ENCODE results near the gene HOXC6. TPM values are rescaled to one million over a fixed set of nuclear protein-coding genes. Genes with fewer than 3 reads are reported as not detected.
"Not testable (repeated sequence)": the region's sequence is repeated elsewhere in the genome, so short reads cannot be mapped to it uniquely, and the experiment has no call there.

The HOXC6 gene
- total RNA-seq, 1 donor from 2014 or later = not detected

DNA sequence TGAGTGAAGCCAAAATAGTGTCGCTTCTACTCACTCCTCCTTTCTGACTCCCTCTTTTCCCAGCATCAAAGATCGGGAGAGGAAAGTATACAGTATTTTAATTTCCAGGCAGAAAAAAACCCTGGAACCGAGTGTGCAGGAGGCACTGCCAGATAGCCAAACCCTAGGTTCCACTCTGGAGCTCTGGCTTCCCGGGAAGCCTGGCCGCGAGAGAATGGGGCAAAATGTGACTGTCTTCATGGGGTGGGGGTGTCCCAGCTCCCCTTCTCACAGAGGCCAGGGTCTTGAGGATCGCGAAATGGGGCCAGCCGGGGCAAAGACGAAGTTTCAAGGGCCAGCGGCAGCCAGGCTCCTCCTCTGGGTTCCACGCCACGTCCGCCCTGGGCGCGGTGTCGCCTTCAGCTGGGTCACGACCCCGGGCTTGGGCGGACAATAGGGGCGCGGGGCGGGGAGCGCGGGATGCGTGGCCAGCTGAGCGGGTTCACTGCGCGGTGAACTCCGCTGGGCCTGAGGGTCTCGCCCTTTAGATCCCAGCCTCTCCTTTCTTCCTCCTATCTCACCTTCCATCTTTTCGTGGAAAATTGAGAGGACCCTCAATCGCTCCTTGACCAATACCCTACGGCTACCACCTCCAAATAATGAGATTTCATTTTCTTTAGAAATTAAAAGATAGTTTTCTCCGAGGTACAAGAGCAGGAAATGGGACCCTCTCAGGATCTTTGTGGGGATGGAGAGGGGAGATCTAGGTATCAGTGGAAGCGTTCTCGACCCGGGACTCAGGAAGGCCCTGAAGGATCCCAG, 32.1 kb downstream of the HOXC6 start:
- no peaks in the 10 kb centered on the region for H3K4me1 Mint-ChIP-seq (ENCODE audit: low read depth)
- intact Hi-C loops (cut with micrococcal nuclease) = no loop called here
- no peak overlapping the region for H3K4me3 Mint-ChIP-seq (ENCODE audit: low read depth)
- no peaks in the 10 kb centered on the region for H3K36me3 Mint-ChIP-seq (ENCODE audit: low read depth)
- H3K27me3 Mint-ChIP-seq (ENCODE audit: low read depth) = peaks cover 83% of the 10 kb centered on the region
- no peak overlapping the region for H3K27ac Mint-ChIP-seq
- DNase-seq (ENCODE audit: low spot score) = no peak
- no peaks in the 10 kb centered on the region for H3K9me3 Mint-ChIP-seq

DNA sequence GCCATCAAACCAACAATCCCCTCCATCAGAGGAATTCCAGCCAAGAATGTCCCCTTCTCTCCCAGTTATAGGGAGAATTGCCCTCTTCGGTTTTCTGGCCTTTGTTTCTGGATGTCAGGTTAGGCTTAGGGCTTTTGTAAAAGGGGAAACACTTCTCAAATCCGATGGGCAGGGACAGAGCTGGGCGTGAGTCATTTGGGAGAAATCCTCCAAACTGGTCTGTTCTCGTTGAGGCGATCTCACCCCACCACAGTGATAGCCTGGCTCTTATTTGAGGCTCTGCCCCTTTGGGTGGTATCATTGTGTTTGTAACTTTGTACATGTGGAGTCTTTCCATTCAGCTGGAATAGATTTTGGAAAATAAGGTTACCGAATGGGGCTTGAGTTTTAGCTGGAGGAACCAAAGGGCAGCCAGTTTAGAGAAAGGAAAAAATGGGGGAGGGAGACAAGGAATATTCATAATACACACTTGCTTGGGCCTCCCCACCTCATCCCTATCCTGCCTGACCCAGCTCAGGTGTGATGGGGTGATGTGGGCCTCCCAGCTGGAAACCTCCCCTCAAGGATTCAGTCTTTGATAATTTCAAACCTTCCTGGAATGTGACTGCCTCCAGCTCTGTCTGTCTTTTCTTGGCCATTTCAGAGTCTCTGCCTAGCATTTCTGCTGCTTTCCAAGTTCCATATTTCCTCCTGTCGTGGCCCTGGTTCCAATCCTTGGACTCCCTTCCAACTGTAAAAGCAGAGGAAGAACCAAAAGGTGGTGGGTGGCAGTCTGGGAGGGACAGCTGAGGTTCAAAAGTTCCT, 32.9 kb downstream of the HOXC6 start:
- H3K4me3 Mint-ChIP-seq (ENCODE audit: low read depth) = no peak overlapping the region
- no peaks in the 10 kb centered on the region for H3K36me3 Mint-ChIP-seq (ENCODE audit: low read depth)
- H3K27ac Mint-ChIP-seq = no peak overlapping the region
- no peaks in the 10 kb centered on the region for H3K9me3 Mint-ChIP-seq
- no peak for DNase-seq (ENCODE audit: low spot score)
- H3K27me3 Mint-ChIP-seq (ENCODE audit: low read depth) = peaks cover 83% of the 10 kb centered on the region
- intact Hi-C loops (cut with micrococcal nuclease) = no loop called here
- H3K4me1 Mint-ChIP-seq (ENCODE audit: low read depth) = no peaks in the 10 kb centered on the region

DNA sequence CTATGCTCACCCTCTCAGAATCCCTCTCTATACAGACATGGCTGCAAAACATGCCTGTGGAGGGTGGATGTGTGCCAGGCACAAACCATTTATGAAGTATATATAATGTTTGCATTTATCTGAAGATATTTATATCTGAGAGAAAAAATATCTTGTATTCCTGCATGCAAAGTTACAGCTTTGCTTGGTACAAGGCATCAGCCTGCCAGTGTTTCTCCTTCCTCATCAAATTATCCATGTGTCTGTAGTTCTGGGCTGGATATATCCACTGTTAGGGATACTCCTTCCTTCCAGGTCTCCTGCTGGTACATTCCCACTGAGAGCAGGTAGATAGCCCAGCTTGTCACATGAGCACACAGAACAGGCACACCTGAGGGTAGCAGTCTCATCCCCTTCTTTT, 37.4 kb downstream of the HOXC6 start:
- no peaks in the 10 kb centered on the region for H3K4me1 Mint-ChIP-seq (ENCODE audit: low read depth)
- no peak overlapping the region for H3K4me3 Mint-ChIP-seq (ENCODE audit: low read depth)
- intact Hi-C loops (cut with micrococcal nuclease) = no loop called here
- H3K27me3 Mint-ChIP-seq (ENCODE audit: low read depth) = peaks cover 60% of the 10 kb centered on the region
- no peak for DNase-seq (ENCODE audit: low spot score)
- H3K27ac Mint-ChIP-seq = no peak overlapping the region
- H3K9me3 Mint-ChIP-seq = no peaks in the 10 kb centered on the region
- no peaks in the 10 kb centered on the region for H3K36me3 Mint-ChIP-seq (ENCODE audit: low read depth)

DNA sequence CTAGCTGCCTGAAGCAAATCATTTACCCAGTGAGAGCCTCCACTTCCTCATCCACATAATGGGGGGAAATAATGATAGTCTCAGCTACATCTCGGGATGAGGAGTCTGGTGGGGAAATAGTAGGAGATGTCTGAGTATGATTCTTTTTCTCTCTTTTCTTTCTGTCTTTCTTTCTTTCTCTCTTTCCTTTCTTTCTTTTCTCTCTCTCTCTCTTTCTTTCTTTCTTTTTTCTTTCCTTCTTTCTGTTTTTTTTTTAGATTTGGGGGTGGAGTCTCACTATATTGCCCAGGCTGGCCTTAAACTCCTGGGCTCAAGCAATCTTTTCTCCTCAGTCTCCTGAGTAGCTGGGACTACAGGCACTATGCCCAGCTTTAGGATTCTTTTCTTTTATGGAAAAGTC, 38.2 kb downstream of the HOXC6 start:
- DNase-seq (ENCODE audit: low spot score) = no peak
- intact Hi-C loops (cut with micrococcal nuclease) = no loop called here
- Mint-ChIP-seq H3K4me3 (ENCODE audit: low read depth) (no peak overlapping the region), H3K9me3 (no peaks in the 10 kb centered on the region), H3K27me3 (ENCODE audit: low read depth) (peaks cover 56% of the 10 kb centered on the region), H3K36me3 (ENCODE audit: low read depth) (no peaks in the 10 kb centered on the region), H3K27ac (no peak overlapping the region), H3K4me1 (ENCODE audit: low read depth) (no peaks in the 10 kb centered on the region)

DNA sequence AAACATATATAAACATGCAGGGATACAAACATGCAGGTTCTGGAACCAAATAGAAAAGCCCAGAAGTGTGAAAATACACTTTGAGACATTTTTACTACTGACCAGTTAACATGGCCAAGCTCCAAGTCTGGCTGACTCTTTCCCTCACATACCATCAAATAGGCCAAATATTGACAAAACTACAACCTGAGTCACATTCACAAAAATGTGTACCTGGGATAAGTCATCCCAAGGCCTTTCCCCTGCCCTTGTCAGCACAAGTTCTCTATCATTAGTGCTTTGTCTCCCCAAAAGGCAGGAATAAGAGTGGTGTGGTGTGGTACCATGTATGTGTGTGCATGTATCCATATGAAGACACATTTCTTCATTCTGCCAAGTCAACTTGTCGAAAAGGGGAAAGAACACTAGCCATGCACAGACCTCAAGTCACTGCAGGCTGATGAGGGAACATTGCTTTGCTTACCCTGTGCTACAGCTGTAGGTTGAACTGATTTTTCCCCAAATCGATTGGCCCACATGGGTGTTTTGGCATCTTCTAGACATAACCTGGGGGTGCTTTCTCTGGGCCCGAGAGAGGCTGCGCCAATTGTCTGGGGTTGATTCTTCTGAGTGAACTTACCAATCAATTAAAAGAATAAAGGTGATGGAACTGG, 40.3 kb downstream of the HOXC6 start:
- no peaks in the 10 kb centered on the region for H3K36me3 Mint-ChIP-seq (ENCODE audit: low read depth)
- H3K27me3 Mint-ChIP-seq (ENCODE audit: low read depth) = peaks cover 35% of the 10 kb centered on the region
- H3K9me3 Mint-ChIP-seq = no peaks in the 10 kb centered on the region
- H3K4me3 Mint-ChIP-seq (ENCODE audit: low read depth) = no peak overlapping the region
- no peaks in the 10 kb centered on the region for H3K4me1 Mint-ChIP-seq (ENCODE audit: low read depth)
- intact Hi-C loops (cut with micrococcal nuclease) = no loop called here
- DNase-seq (ENCODE audit: low spot score) = no peak
- no peak overlapping the region for H3K27ac Mint-ChIP-seq

DNA sequence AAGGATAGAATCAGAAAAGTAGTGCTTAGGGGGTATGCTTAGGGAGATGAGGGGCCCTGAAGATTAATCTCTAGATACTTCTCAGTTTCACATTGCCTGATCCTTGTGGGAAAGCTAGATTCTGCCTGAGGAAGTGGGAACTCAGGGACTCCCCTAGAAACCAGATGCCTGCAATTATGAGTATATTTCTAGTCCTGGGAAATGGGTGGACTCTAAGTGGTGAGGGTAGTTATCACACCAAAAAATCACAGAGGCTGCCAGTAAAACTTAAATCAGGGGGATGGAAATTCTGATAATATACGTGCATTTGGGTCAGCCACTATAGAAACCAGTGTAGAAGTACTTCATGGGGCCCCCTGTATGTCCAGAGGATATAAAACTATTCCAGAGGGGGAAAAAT, 43.7 kb downstream of the HOXC6 start:
- intact Hi-C loops (cut with micrococcal nuclease) = no loop called here
- Mint-ChIP-seq H3K36me3 (ENCODE audit: low read depth) (no peaks in the 10 kb centered on the region), H3K4me1 (ENCODE audit: low read depth) (no peaks in the 10 kb centered on the region), H3K9me3 (no peaks in the 10 kb centered on the region), H3K27ac (no peak overlapping the region), H3K27me3 (ENCODE audit: low read depth) (peaks cover 21% of the 10 kb centered on the region), H3K4me3 (ENCODE audit: low read depth) (no peak overlapping the region)
- DNase-seq (ENCODE audit: low spot score) = no peak

DNA sequence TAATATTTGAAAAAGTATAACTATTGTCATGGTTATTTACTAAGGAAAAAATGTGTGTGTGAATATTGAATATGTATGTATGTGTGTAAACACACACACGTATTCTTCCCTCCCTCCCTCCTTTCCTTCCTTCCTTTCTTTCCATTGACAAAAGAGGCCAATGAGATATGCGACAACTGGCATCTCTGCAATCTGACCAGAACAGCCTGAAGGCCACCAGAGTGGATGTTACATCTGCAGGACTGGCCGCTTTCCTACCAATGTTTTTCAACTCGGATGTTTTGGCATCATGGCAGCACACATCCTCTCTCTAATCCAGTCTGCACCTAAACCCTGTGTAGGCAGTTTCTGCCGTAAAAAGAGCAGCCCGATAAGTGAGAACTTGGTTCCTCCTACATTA, 46.1 kb downstream of the HOXC6 start:
- Mint-ChIP-seq H3K36me3 (ENCODE audit: low read depth) (no peaks in the 10 kb centered on the region), H3K4me3 (ENCODE audit: low read depth) (no peak overlapping the region), H3K4me1 (ENCODE audit: low read depth) (no peaks in the 10 kb centered on the region), H3K27me3 (ENCODE audit: low read depth) (peaks cover 9% of the 10 kb centered on the region), H3K27ac (no peak overlapping the region), H3K9me3 (no peaks in the 10 kb centered on the region)
- intact Hi-C loops (cut with micrococcal nuclease) = no loop called here
- DNase-seq (ENCODE audit: low spot score) = no peak

DNA sequence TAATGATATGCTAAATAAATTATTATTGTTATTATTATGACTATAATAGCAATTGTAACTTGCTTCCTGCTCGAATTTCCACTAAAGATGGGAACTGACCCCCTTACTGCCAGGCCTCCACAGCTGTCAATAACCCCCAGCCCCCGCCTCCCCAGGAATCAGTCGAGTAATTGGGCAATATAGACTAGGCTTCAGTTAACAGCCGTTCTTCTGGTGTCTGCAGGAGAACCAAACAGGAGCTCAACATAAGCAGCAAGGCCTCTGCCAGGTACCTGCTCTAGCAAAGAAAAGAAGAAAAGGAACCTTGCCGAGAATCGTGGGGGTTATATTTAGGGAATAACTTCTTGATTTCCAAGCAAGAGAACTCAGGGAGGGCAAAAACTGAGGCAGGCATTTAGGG, 47.2 kb downstream of the HOXC6 start:
- Mint-ChIP-seq H3K4me3 (ENCODE audit: low read depth) (no peak overlapping the region), H3K9me3 (no peaks in the 10 kb centered on the region), H3K36me3 (ENCODE audit: low read depth) (no peaks in the 10 kb centered on the region), H3K27ac (no peak overlapping the region), H3K4me1 (ENCODE audit: low read depth) (no peaks in the 10 kb centered on the region), H3K27me3 (ENCODE audit: low read depth) (peaks cover 9% of the 10 kb centered on the region)
- no peak for DNase-seq (ENCODE audit: low spot score)
- intact Hi-C loops (cut with micrococcal nuclease) = no loop called here

DNA sequence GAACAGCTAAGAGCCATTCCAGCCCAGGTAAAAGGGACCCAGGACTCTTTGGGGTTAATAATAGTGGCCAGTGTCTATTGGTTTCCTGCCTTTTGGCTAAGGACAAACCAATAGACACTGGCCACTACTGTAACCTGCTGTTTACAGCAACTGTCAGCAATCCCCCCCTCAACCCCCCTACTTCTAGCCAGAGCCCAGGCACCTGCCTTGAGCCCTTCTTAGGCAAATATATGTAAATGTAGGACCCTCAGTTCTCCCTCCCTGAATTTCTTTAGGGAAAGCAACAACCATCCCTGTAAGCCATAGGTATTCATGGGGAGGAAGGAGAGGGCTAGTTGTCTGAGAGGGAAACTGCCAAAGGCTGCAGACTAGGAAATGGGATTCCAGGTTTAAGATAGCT, 47.7 kb downstream of the HOXC6 start:
- H3K9me3 Mint-ChIP-seq = no peaks in the 10 kb centered on the region
- H3K4me3 Mint-ChIP-seq (ENCODE audit: low read depth) = no peak overlapping the region
- H3K4me1 Mint-ChIP-seq (ENCODE audit: low read depth) = peaks cover 1% of the 10 kb centered on the region
- no peak for DNase-seq (ENCODE audit: low spot score)
- no peak overlapping the region for H3K27ac Mint-ChIP-seq
- intact Hi-C loops (cut with micrococcal nuclease) = no loop called here
- H3K36me3 Mint-ChIP-seq (ENCODE audit: low read depth) = no peaks in the 10 kb centered on the region
- H3K27me3 Mint-ChIP-seq (ENCODE audit: low read depth) = peaks cover 6% of the 10 kb centered on the region

DNA sequence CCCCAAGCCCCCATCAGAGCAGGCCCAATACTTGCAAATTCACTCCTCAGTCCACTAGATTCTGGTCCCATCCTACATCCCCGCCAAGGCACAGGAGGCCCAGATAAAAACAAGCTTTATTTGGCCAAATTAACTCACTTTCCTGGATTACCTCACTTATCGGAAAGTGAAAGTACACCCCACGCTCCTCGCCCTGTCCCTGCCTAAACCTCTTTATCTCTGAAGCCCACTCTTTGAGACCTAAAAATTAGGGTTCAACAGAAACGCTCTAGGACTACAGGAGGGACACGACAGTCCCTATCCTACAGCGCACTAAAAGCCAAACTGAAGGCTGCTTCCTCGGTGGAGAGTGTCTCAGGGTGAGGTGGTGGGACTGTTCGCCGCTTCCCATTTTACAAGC, 49.6 kb downstream of the HOXC6 start:
- peaks cover 11% of the 10 kb centered on the region for H3K4me1 Mint-ChIP-seq (ENCODE audit: low read depth)
- DNase-seq (ENCODE audit: low spot score); H3K27me3 Mint-ChIP-seq (ENCODE audit: low read depth); H3K9me3 Mint-ChIP-seq; intact Hi-C loops (cut with micrococcal nuclease); H3K4me3 Mint-ChIP-seq (ENCODE audit: low read depth); H3K27ac Mint-ChIP-seq; H3K36me3 Mint-ChIP-seq (ENCODE audit: low read depth): not testable (repeated sequence)

DNA sequence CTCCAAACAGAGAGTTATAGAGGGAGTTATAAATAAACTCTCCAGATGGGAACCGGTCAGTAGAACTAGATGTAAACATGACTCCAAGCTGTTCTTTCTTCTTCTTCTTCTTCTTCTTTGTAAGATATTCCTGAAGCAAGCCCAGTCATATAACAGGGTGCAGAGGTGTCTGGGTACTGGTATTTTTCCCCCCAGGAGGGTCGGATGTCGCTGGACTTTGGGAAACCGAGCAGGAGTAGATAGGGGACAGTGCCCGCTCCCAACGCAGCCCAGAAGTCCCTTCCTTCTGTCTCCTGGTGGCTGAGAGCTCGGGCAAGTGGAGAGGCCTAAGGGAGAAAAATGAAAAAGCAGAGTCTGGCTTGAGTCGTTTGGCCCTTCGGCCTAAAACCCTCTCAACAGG, 50.9 kb downstream of the HOXC6 start:
- peaks cover 17% of the 10 kb centered on the region for H3K4me1 Mint-ChIP-seq (ENCODE audit: low read depth)
- H3K36me3 Mint-ChIP-seq (ENCODE audit: low read depth); H3K27me3 Mint-ChIP-seq (ENCODE audit: low read depth); intact Hi-C loops (cut with micrococcal nuclease); DNase-seq (ENCODE audit: low spot score); H3K27ac Mint-ChIP-seq; H3K9me3 Mint-ChIP-seq; H3K4me3 Mint-ChIP-seq (ENCODE audit: low read depth): not testable (repeated sequence)
